Colonic mucosa (tissue), 4 donors: ENCODE results near the gene CFAP46. TPM values are rescaled to one million over a fixed set of nuclear protein-coding genes. Genes with fewer than 3 reads are reported as not detected.
A peak's percentile ranks its signal among the peaks of the same experiment; 100 is the strongest.

Source experiments
- DNase-seq: peaks from one replicate; pipeline ENCODE4 v3.0.0-alpha.2; 2020
- H3K27ac ChIP-seq: fragments of 200-600 bp; one replicate; pipeline ENCODE4 v1.8.0; 2021
- H3K27me3 ChIP-seq: fragments of 200-600 bp; one replicate; pipeline ENCODE4 v1.8.0; 2021
- H3K36me3 ChIP-seq: fragments of 200-600 bp; one replicate; pipeline ENCODE4 v1.8.0; 2021
- H3K4me1 ChIP-seq: fragments of 200-600 bp; one replicate; pipeline ENCODE4 v1.8.0; 2021; ENCODE audit warnings: mild to moderate bottlenecking
- H3K4me3 ChIP-seq: fragments of 200-600 bp; one replicate; pipeline ENCODE4 v1.8.0; 2021
- H3K9ac ChIP-seq, 2 donors: one replicate each; pipeline ENCODE4 v1.7.0; 2013; ENCODE audit warnings: control low read depth in 2 of 2, low read depth in 2 of 2, low read length in 2 of 2
- H3K9me3 ChIP-seq: fragments of 200-600 bp; one replicate; pipeline ENCODE4 v1.8.0; 2021
- CTCF ChIP-seq: fragments of 200-600 bp; IDR thresholded peaks from one replicate; pipeline ENCODE4 v1.8.0; 2022; ENCODE audit warnings: antibody characterized with exemption, mild to moderate bottlenecking
- intact Hi-C: fragments of 100-400 bp; cut with DNase I; formaldehyde crosslinking; loops from one replicate; pipeline ENCODE4 v1.14.1; 2022
- total RNA-seq, 2 donors: library from RNA; stranded (reverse); fragmentation: NEBNext Ultra II Directional in 1 of 2; extraction: Animal tissue kit (Norgen Biotek cat#: 25700) in 1 of 2; gene quantifications; one replicate each; pipeline ENCODE4 v1.2.1, GENCODE V29; 2021
- donor health status: healthy.
- donor health status: DM: no; HTN: no; CAD: no.
- donor health status: DM: no; HTN: no; CAD: no.

The CFAP46 gene
- total RNA-seq, 2 donors from 2014 or later: 0.13 TPM; not detected in 1

- Histone ChIP-seq H3K4me3 (no peak overlapping the region), H3K9me3 (no peaks in the 10 kb centered on the region), H3K9ac (no peak overlapping the region), H3K27ac (no peak overlapping the region), H3K27me3 (no peaks in the 10 kb centered on the region), H3K36me3 (no peaks in the 10 kb centered on the region), H3K4me1 (no peaks in the 10 kb centered on the region)
- intact Hi-C loops: no loop called here
- DNase-seq: no peak
- TF ChIP-seq CTCF: no peak
Measured at GRCh38 chr10:132859084-132859855, 83.1 kb downstream of the CFAP46 start.

GRCh38 chr10:132858121-132859081, 84.0 kb downstream of the CFAP46 start:
- H3K9ac ChIP-seq: no peak overlapping the region
- no peak for TF ChIP-seq CTCF
- no peaks in the 10 kb centered on the region for H3K27me3 ChIP-seq
- no peaks in the 10 kb centered on the region for H3K9me3 ChIP-seq
- no peaks in the 10 kb centered on the region for H3K36me3 ChIP-seq
- intact Hi-C loops: no loop called here
- no peak overlapping the region for H3K4me3 ChIP-seq
- no peak for DNase-seq
- H3K27ac ChIP-seq: no peak overlapping the region
- no peaks in the 10 kb centered on the region for H3K4me1 ChIP-seq

GRCh38 chr10:132856869-132857524, 85.4 kb downstream of the CFAP46 start:
- no peak overlapping the region for H3K27ac ChIP-seq
- H3K4me1 ChIP-seq: no peaks in the 10 kb centered on the region
- H3K4me3 ChIP-seq: no peak overlapping the region
- no peak overlapping the region for H3K9ac ChIP-seq
- H3K9me3 ChIP-seq: no peaks in the 10 kb centered on the region
- no peaks in the 10 kb centered on the region for H3K27me3 ChIP-seq
- intact Hi-C loops: no loop called here
- no peak for TF ChIP-seq CTCF
- DNase-seq: no peak
- H3K36me3 ChIP-seq: no peaks in the 10 kb centered on the region

- Histone ChIP-seq H3K27me3 (no peaks in the 10 kb centered on the region), H3K36me3 (no peaks in the 10 kb centered on the region), H3K9ac (no peak overlapping the region), H3K27ac (no peak overlapping the region), H3K4me3 (no peak overlapping the region), H3K9me3 (no peaks in the 10 kb centered on the region), H3K4me1 (no peaks in the 10 kb centered on the region)
- intact Hi-C loops: no loop called here
- no peak for TF ChIP-seq CTCF
- DNase-seq: no peak
Measured at GRCh38 chr10:132855889-132856288, 86.5 kb downstream of the CFAP46 start.

GRCh38 chr10:132851451-132851850, 90.9 kb downstream of the CFAP46 start:
- DNase-seq: peak; percentile 12
- H3K36me3 ChIP-seq: no peaks in the 10 kb centered on the region
- H3K4me1 ChIP-seq: no peaks in the 10 kb centered on the region
- no peaks in the 10 kb centered on the region for H3K27me3 ChIP-seq
- TF ChIP-seq CTCF: no peak
- H3K9me3 ChIP-seq: no peaks in the 10 kb centered on the region
- intact Hi-C loops: no loop called here
- no peak overlapping the region for H3K4me3 ChIP-seq
- H3K27ac ChIP-seq: no peak overlapping the region
- H3K9ac ChIP-seq: no peak overlapping the region
